Uterus (tissue), 2 donors: Measurements from ENCODE around the gene CBARP.

Experiments
- POLR2A ChIP-seq, 2 donors: fragments of 450-650 bp; IDR thresholded peaks; one replicate each; pipeline ENCODE4 v1.6.1; 2016; ENCODE audit warnings: antibody characterized with exemption in 2 of 2, mild to moderate bottlenecking in 1 of 2, moderate library complexity in 1 of 2
- TF ChIP-seq, protein P1 (sequence below), 4 experiments: fragments of 200-600 bp in 2 of 4; fragments of 450-650 bp in 2 of 4; sonication (generic) in 2 of 4; IDR thresholded peaks; one replicate each; pipeline ENCODE4 v1.5.1; 2016 to 2019; ENCODE audit warnings: antibody characterized with exemption in 4 of 4, mild to moderate bottlenecking in 2 of 4, moderate library complexity in 1 of 4

DNA sequence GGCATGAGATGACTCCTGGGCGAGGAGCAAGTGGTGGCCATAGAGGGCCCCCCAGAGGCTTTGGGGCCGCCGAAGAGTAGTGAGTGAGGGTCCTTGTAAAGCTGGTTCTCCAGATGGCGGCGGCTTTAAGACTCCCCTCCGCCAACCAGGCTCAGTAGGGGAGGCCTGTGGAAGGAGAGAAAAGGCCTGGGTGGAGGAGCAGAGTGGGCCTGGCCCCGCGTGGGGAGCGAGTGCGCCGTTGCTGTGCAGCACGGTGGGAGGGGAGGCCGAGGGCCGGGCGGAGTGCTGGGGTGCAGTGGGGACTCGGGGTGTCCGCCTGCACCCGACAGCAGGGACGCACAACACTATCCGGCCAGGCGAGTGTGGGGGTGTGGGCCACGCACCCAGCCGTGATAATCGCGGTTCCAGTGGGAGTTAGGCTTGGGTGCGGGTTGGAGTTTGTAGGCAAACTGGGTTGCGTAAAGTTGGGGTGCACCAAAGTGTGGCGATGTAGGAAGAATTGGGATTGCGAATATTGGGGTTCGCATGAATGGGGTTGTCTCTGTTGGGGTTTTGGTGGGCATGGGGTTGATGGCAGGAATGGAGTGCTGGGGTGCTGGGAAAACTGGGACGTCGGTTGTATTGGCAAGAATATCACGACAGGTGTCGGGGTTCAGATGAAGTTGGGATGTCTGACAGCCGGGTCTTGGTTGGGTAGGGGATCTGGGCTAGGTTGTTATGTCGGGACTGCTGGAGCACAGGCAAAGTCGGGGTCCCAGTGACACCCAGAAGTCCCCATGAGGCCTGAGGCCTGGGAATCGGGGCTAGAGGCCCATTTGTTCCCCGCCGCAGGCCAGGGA, 30.6 kb upstream of the CBARP start:
- TF ChIP-seq, protein P1, sequence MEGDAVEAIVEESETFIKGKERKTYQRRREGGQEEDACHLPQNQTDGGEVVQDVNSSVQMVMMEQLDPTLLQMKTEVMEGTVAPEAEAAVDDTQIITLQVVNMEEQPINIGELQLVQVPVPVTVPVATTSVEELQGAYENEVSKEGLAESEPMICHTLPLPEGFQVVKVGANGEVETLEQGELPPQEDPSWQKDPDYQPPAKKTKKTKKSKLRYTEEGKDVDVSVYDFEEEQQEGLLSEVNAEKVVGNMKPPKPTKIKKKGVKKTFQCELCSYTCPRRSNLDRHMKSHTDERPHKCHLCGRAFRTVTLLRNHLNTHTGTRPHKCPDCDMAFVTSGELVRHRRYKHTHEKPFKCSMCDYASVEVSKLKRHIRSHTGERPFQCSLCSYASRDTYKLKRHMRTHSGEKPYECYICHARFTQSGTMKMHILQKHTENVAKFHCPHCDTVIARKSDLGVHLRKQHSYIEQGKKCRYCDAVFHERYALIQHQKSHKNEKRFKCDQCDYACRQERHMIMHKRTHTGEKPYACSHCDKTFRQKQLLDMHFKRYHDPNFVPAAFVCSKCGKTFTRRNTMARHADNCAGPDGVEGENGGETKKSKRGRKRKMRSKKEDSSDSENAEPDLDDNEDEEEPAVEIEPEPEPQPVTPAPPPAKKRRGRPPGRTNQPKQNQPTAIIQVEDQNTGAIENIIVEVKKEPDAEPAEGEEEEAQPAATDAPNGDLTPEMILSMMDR (IDR thresholded peaks at IDR 0.05), result peak in 1 of 4 experiments; percentile 8
- no peak for TF ChIP-seq POLR2A (IDR thresholded peaks at IDR 0.05)
